22Rv1 (cell line): ENCODE results near the gene SRSF7.

Experiments
- CTCF ChIP-seq: fragments of 450-650 bp; IDR thresholded peaks from 2 replicates; pipeline ENCODE4 v1.5.1; 2017; ENCODE audit warnings: mild to moderate bottlenecking
- ZFX ChIP-seq: fragments of 450-650 bp; IDR thresholded peaks from 2 replicates; pipeline ENCODE4 v1.6.1; 2017; ENCODE audit warnings: antibody characterized with exemption, borderline replicate concordance

GRCh38 chr2:38713338-38713737 lies 37.8 kb downstream of the SRSF7 start:
- no peak for TF ChIP-seq CTCF
- TF ChIP-seq ZFX, result no peak
